Ovary (tissue), 3 donors: ENCODE results near the gene ACADS.

ENCODE experiments used
- EP300 ChIP-seq: sonication (generic); formaldehyde crosslinking; IDR thresholded peaks from one replicate; pipeline ENCODE4 v1.6.1; 2017; ENCODE audit warnings: antibody characterized with exemption
- POLR2A ChIP-seq: fragments of 450-650 bp; IDR thresholded peaks from one replicate; pipeline ENCODE4 v1.6.1; 2017; ENCODE audit warnings: antibody characterized with exemption, mild to moderate bottlenecking, moderate library complexity
- TF ChIP-seq, protein P1 (sequence below), 3 donors: fragments of 450-650 bp in 2 of 3; fragments of 200-600 bp in 1 of 3; IDR thresholded peaks; one replicate each; pipeline versions ENCODE4 v1.5.1 to v1.8.0; 2016 to 2022; ENCODE audit warnings: antibody characterized with exemption in 3 of 3, mild to moderate bottlenecking in 1 of 3
- donor health status: DM: no; HTN: no; CAD: no.

DNA sequence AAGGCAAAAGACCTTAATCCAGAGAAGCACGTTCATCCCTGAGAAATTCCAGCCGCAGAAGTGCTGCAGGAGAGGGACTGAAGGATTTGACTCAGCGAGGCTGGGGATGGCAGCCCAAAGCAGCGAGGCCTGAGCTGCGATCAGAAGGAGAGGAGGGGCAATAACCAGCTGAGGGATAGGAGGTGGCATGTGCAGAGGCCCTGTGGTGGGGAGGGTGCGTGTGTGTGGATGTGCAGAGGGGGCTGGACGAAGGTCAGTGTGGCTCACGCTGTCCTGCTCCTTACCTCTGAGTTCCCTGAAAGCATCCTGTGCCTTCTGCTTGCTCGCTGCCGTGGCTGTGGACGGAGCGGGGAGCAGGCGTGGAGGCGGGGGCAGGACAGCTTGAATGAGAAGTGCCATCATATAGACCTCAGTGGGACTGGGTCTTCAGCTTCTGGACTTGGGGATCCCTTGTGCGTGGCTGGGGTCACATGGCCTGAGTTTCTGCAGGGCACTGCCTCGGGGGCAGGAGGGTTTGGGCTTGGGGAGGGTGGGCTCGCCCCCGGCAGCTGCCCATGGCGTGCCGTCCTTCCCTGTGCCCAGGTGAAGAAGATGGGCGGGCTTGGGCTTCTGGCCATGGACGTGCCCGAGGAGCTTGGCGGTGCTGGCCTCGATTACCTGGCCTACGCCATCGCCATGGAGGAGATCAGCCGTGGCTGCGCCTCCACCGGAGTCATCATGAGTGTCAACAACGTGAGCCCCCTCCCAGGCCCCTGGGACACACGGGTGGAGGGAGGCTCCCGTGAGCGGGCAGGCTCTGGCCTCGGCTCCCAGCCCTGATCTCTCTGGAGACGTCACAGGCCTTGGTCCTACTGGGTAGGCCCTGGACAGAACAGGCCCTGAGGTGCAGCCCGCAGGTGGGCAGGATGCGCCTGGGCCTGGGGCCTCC, 11.0 kb downstream of the ACADS start:
- TF ChIP-seq, protein P1, sequence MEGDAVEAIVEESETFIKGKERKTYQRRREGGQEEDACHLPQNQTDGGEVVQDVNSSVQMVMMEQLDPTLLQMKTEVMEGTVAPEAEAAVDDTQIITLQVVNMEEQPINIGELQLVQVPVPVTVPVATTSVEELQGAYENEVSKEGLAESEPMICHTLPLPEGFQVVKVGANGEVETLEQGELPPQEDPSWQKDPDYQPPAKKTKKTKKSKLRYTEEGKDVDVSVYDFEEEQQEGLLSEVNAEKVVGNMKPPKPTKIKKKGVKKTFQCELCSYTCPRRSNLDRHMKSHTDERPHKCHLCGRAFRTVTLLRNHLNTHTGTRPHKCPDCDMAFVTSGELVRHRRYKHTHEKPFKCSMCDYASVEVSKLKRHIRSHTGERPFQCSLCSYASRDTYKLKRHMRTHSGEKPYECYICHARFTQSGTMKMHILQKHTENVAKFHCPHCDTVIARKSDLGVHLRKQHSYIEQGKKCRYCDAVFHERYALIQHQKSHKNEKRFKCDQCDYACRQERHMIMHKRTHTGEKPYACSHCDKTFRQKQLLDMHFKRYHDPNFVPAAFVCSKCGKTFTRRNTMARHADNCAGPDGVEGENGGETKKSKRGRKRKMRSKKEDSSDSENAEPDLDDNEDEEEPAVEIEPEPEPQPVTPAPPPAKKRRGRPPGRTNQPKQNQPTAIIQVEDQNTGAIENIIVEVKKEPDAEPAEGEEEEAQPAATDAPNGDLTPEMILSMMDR (IDR thresholded peaks at IDR 0.05): no peak
- no peak for TF ChIP-seq POLR2A
- TF ChIP-seq EP300: no peak
